ENCODE measurements around the gene DUOX2.

DNA sequence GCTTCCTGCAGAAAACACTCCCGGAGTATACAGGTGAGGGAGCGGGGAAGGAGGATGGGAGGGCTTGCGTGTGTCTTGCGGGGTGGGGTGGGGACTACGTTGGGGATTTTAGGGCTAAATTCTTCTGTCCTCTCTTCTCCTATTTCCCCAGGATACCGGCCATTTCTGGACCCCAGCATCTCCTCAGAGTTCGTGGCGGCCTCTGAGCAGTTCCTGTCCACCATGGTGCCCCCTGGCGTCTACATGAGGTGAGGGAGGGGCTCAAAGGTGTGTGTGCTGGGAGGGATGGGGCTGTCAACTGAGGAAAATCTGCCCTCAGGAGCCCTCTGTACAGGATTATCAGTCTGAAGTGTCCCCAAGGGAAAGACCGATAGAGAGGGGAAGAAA, 22.4 kb upstream of the DUOX2 start:
- TF ChIP-seq, protein P1, sequence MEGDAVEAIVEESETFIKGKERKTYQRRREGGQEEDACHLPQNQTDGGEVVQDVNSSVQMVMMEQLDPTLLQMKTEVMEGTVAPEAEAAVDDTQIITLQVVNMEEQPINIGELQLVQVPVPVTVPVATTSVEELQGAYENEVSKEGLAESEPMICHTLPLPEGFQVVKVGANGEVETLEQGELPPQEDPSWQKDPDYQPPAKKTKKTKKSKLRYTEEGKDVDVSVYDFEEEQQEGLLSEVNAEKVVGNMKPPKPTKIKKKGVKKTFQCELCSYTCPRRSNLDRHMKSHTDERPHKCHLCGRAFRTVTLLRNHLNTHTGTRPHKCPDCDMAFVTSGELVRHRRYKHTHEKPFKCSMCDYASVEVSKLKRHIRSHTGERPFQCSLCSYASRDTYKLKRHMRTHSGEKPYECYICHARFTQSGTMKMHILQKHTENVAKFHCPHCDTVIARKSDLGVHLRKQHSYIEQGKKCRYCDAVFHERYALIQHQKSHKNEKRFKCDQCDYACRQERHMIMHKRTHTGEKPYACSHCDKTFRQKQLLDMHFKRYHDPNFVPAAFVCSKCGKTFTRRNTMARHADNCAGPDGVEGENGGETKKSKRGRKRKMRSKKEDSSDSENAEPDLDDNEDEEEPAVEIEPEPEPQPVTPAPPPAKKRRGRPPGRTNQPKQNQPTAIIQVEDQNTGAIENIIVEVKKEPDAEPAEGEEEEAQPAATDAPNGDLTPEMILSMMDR (IDR thresholded peaks at IDR 0.05) = no peak
- TF ChIP-seq EP300 (IDR thresholded peaks at IDR 0.05) (no peak), POLR2A (IDR thresholded peaks at IDR 0.05) (no peak)

Measured in ovary (tissue), 3 donors.